B cell (primary cell): ENCODE results near the gene F8. TPM values are rescaled to one million over a fixed set of nuclear protein-coding genes. Genes with fewer than 3 reads are reported as not detected.
A peak's percentile ranks its signal among the peaks of the same experiment; 100 is the strongest.
"Not testable (repeated sequence)": the region's sequence is repeated elsewhere in the genome, so short reads cannot be mapped to it uniquely, and the experiment has no call there.

Source experiments
- ATAC-seq: fragments of 200-7000 bp; cut with Tn5 transposase; one replicate; pipeline ENCODE4 v1.10.0; 2021; ENCODE audit warnings: low read depth, mild to moderate bottlenecking, moderate number of reproducible peaks, moderate library complexity
- CTCF ChIA-PET: fragments of 350-600 bp; sonication (Branson Sonifier 250); formaldehyde crosslinking; loops from one replicate; lab custom pipeline; 2021; ENCODE audit warnings: antibody characterized with exemption, inconsistent platforms; lab: Charles Lee
- POLR2A ChIA-PET: fragments of 350-600 bp; sonication (Branson Sonifier 250); formaldehyde crosslinking; loops from one replicate; lab custom pipeline; 2021; ENCODE audit warnings: antibody characterized with exemption; lab: Charles Lee
- DNase-seq: peaks from one replicate; pipeline ENCODE4 v3.0.0; 2013
- H2AFZ ChIP-seq: 2 replicates; pipeline ENCODE4 v1.6.1; 2012; ENCODE audit warnings: mild to moderate bottlenecking, low read depth, low read length; ENCODE audit not compliant: insufficient read depth, poor library complexity, severe bottlenecking
- H3K27ac ChIP-seq, 2 donors: 1 replicate in 1 of 2; 2 replicates in 1 of 2; pipeline ENCODE4 v1.5.1; 2012 to 2013; ENCODE audit warnings: low read length in 2 of 2, mild to moderate bottlenecking in 2 of 2, moderate library complexity in 1 of 2
- H3K27me3 ChIP-seq, 4 experiments: fragments of 200-600 bp in 1 of 4; sonication (generic) in 1 of 4; replicated peaks in 1 of 4; 1 replicate in 2 of 4; 2 replicates in 2 of 4; pipeline versions ENCODE4 v1.6.1 to v1.7.0; 2013 to 2016; ENCODE audit warnings: low read length in 3 of 4, mild to moderate bottlenecking in 2 of 4, mixed read lengths in 1 of 4, moderate library complexity in 1 of 4; ENCODE audit not compliant: insufficient read depth in 4 of 4, control insufficient read depth in 3 of 4; ENCODE audit errors: control extremely low read depth in 1 of 4
- H3K36me3 ChIP-seq, 2 experiments: replicated peaks in 1 of 2; 1 replicate in 1 of 2; 2 replicates in 1 of 2; pipeline versions ENCODE4 v1.6.1 to v1.7.1; 2013; ENCODE audit warnings: low read length in 1 of 2; ENCODE audit not compliant: insufficient read depth in 2 of 2, control insufficient read depth in 1 of 2; ENCODE audit errors: control extremely low read depth in 1 of 2, extremely low read depth in 1 of 2
- H3K4me1 ChIP-seq, 2 donors: fragments of 200-600 bp in 1 of 2; sonication (generic) in 1 of 2; 1 replicate in 1 of 2; 2 replicates in 1 of 2; pipeline versions ENCODE4 v1.5.1 to v1.6.1; 2013 to 2017; ENCODE audit warnings: low read length in 2 of 2; ENCODE audit not compliant: control insufficient read depth in 2 of 2, insufficient read depth in 2 of 2
- H3K4me2 ChIP-seq: replicated peaks from 2 replicates; pipeline ENCODE3; 2012; ENCODE audit warnings: mild to moderate bottlenecking, low read depth, low read length; ENCODE audit not compliant: poor library complexity, severe bottlenecking
- H3K4me3 ChIP-seq, 5 experiments: fragments of 200-600 bp in 1 of 5; sonication (generic) in 1 of 5; 1 replicate in 3 of 5; 2 replicates in 2 of 5; pipeline versions ENCODE4 v1.5.1 to v1.7.0; 2011 to 2016; ENCODE audit warnings: low read length in 4 of 5, mild to moderate bottlenecking in 4 of 5, low read depth in 2 of 5, control low read depth in 1 of 5, moderate library complexity in 1 of 5; ENCODE audit not compliant: insufficient read depth in 1 of 5; ENCODE audit errors: control extremely low read depth in 1 of 5, extremely low read depth in 1 of 5
- H3K79me2 ChIP-seq: fragments of 200-600 bp; sonication (generic); one replicate; pipeline ENCODE4 v1.6.0; 2016; ENCODE audit warnings: low read length; ENCODE audit not compliant: control insufficient read depth, insufficient read depth
- H3K9ac ChIP-seq: fragments of 200-600 bp; sonication (generic); 2 replicates; pipeline ENCODE4 v1.6.1; 2017; ENCODE audit warnings: mild to moderate bottlenecking, low read length, moderate library complexity
- H3K9me3 ChIP-seq, 3 donors: one replicate each; pipeline versions ENCODE4 v1.6.1 to v1.7.1; 2013; ENCODE audit warnings: low read length in 2 of 3; ENCODE audit not compliant: control insufficient read depth in 2 of 3, insufficient read depth in 1 of 3; ENCODE audit errors: control extremely low read depth in 1 of 3
- H4K20me1 ChIP-seq: 2 replicates; pipeline ENCODE4 v1.6.0; 2012; ENCODE audit warnings: mild to moderate bottlenecking, low read length; ENCODE audit not compliant: insufficient read depth, control insufficient read depth, poor library complexity, severe bottlenecking
- H3K27ac Mint-ChIP-seq: one replicate; pipeline ENCODE4 v1.8.0; 2021; ENCODE audit warnings: mixed read lengths
- H3K27me3 Mint-ChIP-seq: one replicate; pipeline ENCODE4 v1.8.0; 2021; ENCODE audit warnings: mixed read lengths
- H3K4me1 Mint-ChIP-seq: one replicate; pipeline ENCODE4 v1.8.0; 2021; ENCODE audit warnings: mixed read lengths
- H3K4me3 Mint-ChIP-seq: one replicate; pipeline ENCODE4 v1.8.0; 2021; ENCODE audit warnings: mixed read lengths
- H3K9me3 Mint-ChIP-seq: one replicate; pipeline ENCODE4 v1.8.0; 2022; ENCODE audit warnings: mixed read lengths; ENCODE audit not compliant: insufficient read depth
- EZH2 ChIP-seq: IDR thresholded peaks from 2 replicates; pipeline ENCODE4 v1.6.1; 2012; ENCODE audit warnings: borderline replicate concordance, low read depth, mild to moderate bottlenecking, moderate library complexity, low read length; ENCODE audit not compliant: insufficient read depth, poor library complexity, severe bottlenecking
- WGBS: methylation state at CpG from one replicate; pipeline ENCODE4 v1.1.5; 2013; ENCODE audit warnings: missing lambda C conversion rate; ENCODE audit not compliant: insufficient coverage; 5-methylcytosine and 5-hydroxymethylcytosine counted together
- intact Hi-C: fragments of 100-400 bp; cut with micrococcal nuclease; formaldehyde crosslinking; loops from one replicate; pipeline ENCODE4 v1.10.0; 2022
- polyA plus RNA-seq: library from polyadenylated mRNA; depleted of rRNA; stranded (reverse); fragments of >200 nt; gene quantifications from 2 replicates; pipeline ENCODE4 v1.2.3, GENCODE V29; 2012
- total RNA-seq, 2 donors: library from RNA; stranded (reverse); fragments of 120-200 nt in 1 of 2; gene quantifications; 1 replicate in 1 of 2; 2 replicates in 1 of 2; pipeline versions ENCODE4 v1.2.3 to v1.2.4, GENCODE V29; 2013 to 2022
- TF ChIP-seq, protein P1 (sequence below): fragments of 200-600 bp; IDR thresholded peaks from one replicate; pipeline ENCODE4 v1.8.0; 2022; ENCODE audit warnings: antibody characterized with exemption, mild to moderate bottlenecking

The F8 gene
- total and polyA plus RNA-seq, 2 donors (not counting 1 experiment from before 2014, with no cell fraction given), result 0.86 to 1.4 TPM

DNA sequence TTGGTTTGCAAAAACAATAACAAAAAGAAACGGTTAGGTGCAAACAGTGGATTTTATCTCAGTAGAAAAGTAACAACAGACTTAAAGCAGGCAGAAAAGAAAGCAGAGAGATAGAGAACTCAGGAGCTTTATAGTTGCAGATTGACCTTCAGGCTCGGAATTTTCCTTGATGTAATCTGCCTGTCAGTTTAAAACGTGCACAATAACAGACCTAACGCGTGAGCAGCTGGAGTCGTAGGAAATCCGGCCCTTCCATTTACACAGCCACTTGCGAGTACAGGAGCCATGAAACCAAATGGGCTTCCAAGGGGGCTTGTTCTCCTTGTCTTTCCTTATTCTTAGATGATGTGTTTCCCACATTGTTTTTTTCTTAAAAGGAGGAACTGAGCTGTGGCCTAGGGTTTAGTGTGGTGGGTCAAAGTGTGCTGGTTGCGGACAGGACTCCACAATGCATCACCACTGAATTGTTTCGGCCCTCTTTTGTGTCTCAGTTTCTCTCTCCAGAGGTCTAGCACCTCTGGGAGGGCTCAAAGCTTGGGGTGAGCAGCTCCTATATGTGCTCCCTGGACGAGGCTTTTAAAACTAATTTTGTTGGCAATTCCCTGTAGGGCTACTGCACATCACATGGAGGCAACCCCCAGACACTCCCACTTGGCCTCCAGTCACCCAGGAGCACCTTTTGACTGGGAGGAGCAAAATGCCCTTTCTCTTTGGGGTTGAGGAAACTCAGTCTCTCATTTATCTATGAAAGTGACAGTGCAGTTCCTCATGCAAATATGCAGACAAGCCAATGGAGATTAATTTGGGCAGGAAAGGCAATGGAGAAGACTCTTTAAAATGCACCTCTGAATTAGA lies 203.4 kb downstream of the F8 start:
- H3K36me3 ChIP-seq, result no peaks in the 10 kb centered on the region
- H2AFZ ChIP-seq, result no peak overlapping the region
- peaks cover 9 to 16% of the 10 kb centered on the region in 2 donors for H3K4me1 ChIP-seq
- WGBS, result no CpG with 5 or more reads among the region's 11 CpGs
- intact Hi-C loops, result no loop called here
- H3K4me3 ChIP-seq, result no peak overlapping the region
- TF ChIP-seq, protein P1, sequence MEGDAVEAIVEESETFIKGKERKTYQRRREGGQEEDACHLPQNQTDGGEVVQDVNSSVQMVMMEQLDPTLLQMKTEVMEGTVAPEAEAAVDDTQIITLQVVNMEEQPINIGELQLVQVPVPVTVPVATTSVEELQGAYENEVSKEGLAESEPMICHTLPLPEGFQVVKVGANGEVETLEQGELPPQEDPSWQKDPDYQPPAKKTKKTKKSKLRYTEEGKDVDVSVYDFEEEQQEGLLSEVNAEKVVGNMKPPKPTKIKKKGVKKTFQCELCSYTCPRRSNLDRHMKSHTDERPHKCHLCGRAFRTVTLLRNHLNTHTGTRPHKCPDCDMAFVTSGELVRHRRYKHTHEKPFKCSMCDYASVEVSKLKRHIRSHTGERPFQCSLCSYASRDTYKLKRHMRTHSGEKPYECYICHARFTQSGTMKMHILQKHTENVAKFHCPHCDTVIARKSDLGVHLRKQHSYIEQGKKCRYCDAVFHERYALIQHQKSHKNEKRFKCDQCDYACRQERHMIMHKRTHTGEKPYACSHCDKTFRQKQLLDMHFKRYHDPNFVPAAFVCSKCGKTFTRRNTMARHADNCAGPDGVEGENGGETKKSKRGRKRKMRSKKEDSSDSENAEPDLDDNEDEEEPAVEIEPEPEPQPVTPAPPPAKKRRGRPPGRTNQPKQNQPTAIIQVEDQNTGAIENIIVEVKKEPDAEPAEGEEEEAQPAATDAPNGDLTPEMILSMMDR, result no peak
- TF ChIP-seq EZH2, result no peak
- DNase-seq (no peak), ATAC-seq (peak; percentile 50)
- peak overlapping the region; percentile 47 for H3K4me2 ChIP-seq
- no peak overlapping the region for H3K9ac ChIP-seq
- H3K27ac ChIP-seq, result peak overlapping the region; percentile 5 to 54
- Mint-ChIP-seq H3K27me3 (no peaks in the 10 kb centered on the region), H3K27ac (peak overlapping the region; percentile 90), H3K9me3 (no peaks in the 10 kb centered on the region), H3K4me3 (peak overlapping the region; percentile 78), H3K4me1 (peaks cover 19% of the 10 kb centered on the region)
- no peaks in the 10 kb centered on the region for H3K79me2 ChIP-seq
- ChIA-PET CTCF (interaction anchor here (1.0 to 2.1 kb wide), 4 partner anchors 8 to 21 kb away, joined by 4 to 7 read pairs (median 4); partner anchors contain the start of gene MPP1), POLR2A (interaction anchor here (0.6 kb wide), 1 partner anchor 396 kb away, joined by 4 read pairs; no protein-coding TSS in a partner anchor)
- H3K9me3 ChIP-seq, result no peaks in the 10 kb centered on the region
- no peaks in the 10 kb centered on the region for H4K20me1 ChIP-seq
- H3K27me3 ChIP-seq, result no peaks in the 10 kb centered on the region

DNA sequence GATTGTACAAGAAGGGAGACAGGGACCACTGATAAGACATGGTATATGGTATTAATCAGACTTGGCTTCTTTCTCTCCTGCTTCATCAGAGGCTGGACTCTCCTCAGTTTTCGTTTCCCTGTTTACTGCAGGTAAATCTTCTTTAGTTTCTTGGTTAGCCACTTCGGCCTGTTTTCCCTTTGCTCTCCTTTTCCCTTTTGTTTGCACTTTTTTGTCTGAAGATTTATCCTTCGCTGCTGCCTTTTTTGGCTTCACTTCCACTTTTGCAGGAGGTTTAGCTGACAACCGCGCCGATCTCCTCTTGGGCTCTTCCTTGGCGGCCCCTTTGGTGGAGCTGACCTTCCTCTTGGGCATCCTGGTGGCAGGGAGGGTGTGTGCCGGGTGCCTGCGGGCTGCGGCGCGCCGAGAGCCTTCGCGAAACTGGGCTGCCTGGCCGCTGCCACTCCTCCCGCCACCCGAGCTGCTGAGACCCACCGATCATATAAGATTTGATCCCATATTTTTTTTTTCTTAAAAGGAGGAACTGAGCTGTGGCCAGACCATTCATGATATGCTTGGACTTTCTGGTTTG lies 205.4 kb downstream of the F8 start:
- intact Hi-C loops, H3K9me3 ChIP-seq, H3K27me3 ChIP-seq, H3K27ac Mint-ChIP-seq, H3K4me3 ChIP-seq, H2AFZ ChIP-seq, H3K27me3 Mint-ChIP-seq, H3K79me2 ChIP-seq, H3K36me3 ChIP-seq, H3K27ac ChIP-seq, DNase-seq, H4K20me1 ChIP-seq, H3K4me3 Mint-ChIP-seq, ATAC-seq, POLR2A ChIA-PET, H3K9ac ChIP-seq, H3K9me3 Mint-ChIP-seq, H3K4me2 ChIP-seq: not testable (repeated sequence)
- CTCF ChIA-PET, result interaction anchor here (1.7 kb wide), 1 partner anchor 17 kb away, joined by 4 read pairs; no protein-coding TSS in a partner anchor
- H3K4me1 Mint-ChIP-seq, result peaks cover 17% of the 10 kb centered on the region
- WGBS, result 98% methylated on average over 9 of the region's 19 CpGs
- H3K4me1 ChIP-seq, result peaks cover 9 to 16% of the 10 kb centered on the region in 2 donors

DNA sequence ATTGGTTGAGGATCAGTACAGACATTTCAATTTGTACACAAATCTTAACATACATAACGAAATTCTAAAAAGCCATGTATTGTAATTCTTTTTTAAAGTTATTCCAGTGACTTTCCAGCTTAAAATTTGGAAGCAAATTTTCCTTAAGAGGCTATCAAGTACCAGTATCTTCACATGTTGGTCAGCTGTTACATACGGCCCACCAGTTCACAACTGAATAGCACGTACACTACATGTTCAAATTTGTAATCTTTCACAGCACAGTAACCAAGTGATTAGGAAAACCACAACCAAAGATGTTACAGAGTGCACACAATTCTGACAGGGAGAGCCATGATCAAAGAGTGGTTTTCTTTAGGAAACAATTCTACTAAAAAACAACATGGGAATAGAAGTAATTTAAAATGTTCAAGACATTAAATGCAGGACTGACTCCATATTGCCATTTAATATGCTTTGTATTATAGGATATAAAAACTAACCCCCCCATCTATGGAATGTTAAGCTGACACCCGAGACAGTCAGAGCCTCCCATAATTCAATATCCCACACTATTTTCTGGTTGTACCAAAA lies 206.1 kb downstream of the F8 start:
- H3K27me3 Mint-ChIP-seq, H3K27ac ChIP-seq, H4K20me1 ChIP-seq, H3K4me2 ChIP-seq, DNase-seq, H2AFZ ChIP-seq, CTCF ChIA-PET, H3K27me3 ChIP-seq, H3K36me3 ChIP-seq, H3K27ac Mint-ChIP-seq, POLR2A ChIA-PET, H3K9ac ChIP-seq, H3K4me3 ChIP-seq, intact Hi-C loops, H3K79me2 ChIP-seq, H3K4me3 Mint-ChIP-seq, H3K9me3 ChIP-seq, ATAC-seq, H3K9me3 Mint-ChIP-seq: not testable (repeated sequence)
- H3K4me1 Mint-ChIP-seq, result peaks cover 16% of the 10 kb centered on the region
- H3K4me1 ChIP-seq, result peaks cover 9 to 16% of the 10 kb centered on the region in 2 donors
- WGBS, result no CpG with 5 or more reads among the region's 4 CpGs
